Activated B cell treated with CpG ODN at 0.5 μM for 24 hours (primary cell): ENCODE results near the gene C3orf70. TPM values are rescaled to one million over a fixed set of nuclear protein-coding genes. Genes with fewer than 3 reads are reported as not detected.

Source experiments
- ATAC-seq: fragments of 200-7000 bp; cut with Tn5 transposase; one replicate; pipeline ENCODE4 v1.10.0; 2021; ENCODE audit warnings: low read depth, mild to moderate bottlenecking, moderate library complexity
- CTCF ChIA-PET: fragments of 350-600 bp; sonication (Branson Sonifier 250); formaldehyde crosslinking; loops from one replicate; lab custom pipeline; 2021; ENCODE audit warnings: antibody characterized with exemption; lab: Charles Lee
- POLR2A ChIA-PET: fragments of 350-600 bp; sonication (Branson Sonifier 250); formaldehyde crosslinking; loops from one replicate; lab custom pipeline; 2021; ENCODE audit warnings: antibody characterized with exemption; lab: Charles Lee
- DNase-seq: peaks from one replicate; pipeline ENCODE4 v3.0.0; 2022
- H3K27ac Mint-ChIP-seq: one replicate; pipeline ENCODE4 v1.8.0; 2020; ENCODE audit warnings: mixed read lengths
- H3K27me3 Mint-ChIP-seq: one replicate; pipeline ENCODE4 v1.8.0; 2021; ENCODE audit warnings: mixed read lengths
- H3K36me3 Mint-ChIP-seq: one replicate; pipeline ENCODE4 v1.8.0; 2021; ENCODE audit warnings: low read depth, mixed read lengths
- H3K4me1 Mint-ChIP-seq: one replicate; pipeline ENCODE4 v1.8.0; 2021; ENCODE audit warnings: mixed read lengths
- H3K4me3 Mint-ChIP-seq: one replicate; pipeline ENCODE4 v1.8.0; 2020; ENCODE audit warnings: mild to moderate bottlenecking, mixed read lengths
- H3K9me3 Mint-ChIP-seq: one replicate; pipeline ENCODE4 v1.8.0; 2020; ENCODE audit warnings: mixed read lengths
- CTCF ChIP-seq: fragments of 200-600 bp; IDR thresholded peaks from one replicate; pipeline ENCODE4 v1.8.0; 2022; ENCODE audit warnings: antibody characterized with exemption, mild to moderate bottlenecking
- intact Hi-C: fragments of 100-400 bp; cut with micrococcal nuclease; formaldehyde crosslinking; loops from one replicate; pipeline ENCODE4 v1.15.1; 2024
- total RNA-seq: library from RNA; stranded (reverse); gene quantifications from 2 replicates; pipeline ENCODE4 v1.2.3, GENCODE V29; 2022

Gene C3orf70
- total RNA-seq, 1 donor from 2014 or later, result not detected

DNA sequence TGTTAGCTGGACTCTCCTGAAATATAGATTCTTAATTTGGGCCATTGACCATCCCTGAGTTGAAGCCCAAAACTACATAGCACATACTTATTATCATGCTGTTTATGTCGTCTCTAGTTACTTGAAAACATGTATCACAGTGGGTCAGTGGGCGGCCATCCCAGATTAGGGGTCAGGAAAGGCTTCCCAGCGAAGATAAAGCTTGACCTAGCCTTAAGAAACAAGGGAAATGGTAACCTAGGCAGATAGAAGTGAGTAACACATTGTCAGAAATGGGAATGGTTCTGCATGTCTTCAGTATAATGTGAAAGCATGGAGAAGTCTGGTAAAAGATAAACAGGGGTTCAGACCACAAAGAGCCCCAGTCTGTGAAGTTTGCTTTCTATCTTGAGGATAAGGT lies 124.7 kb downstream of the C3orf70 start:
- intact Hi-C loops, result no loop called here
- H3K4me1 Mint-ChIP-seq, result no peaks in the 10 kb centered on the region
- peaks cover 65% of the 10 kb centered on the region for H3K36me3 Mint-ChIP-seq
- H3K27me3 Mint-ChIP-seq, result no peaks in the 10 kb centered on the region
- ChIA-PET CTCF (no interaction called here), POLR2A (no interaction called here)
- TF ChIP-seq CTCF, result no peak
- H3K4me3 Mint-ChIP-seq, result no peak overlapping the region
- H3K27ac Mint-ChIP-seq, result no peak overlapping the region
- no peak for DNase-seq
- ATAC-seq, result no peak
- H3K9me3 Mint-ChIP-seq, result no peaks in the 10 kb centered on the region

Other genes with a start within 250 kb of the C3orf70 start
- gene EHHADH, start 101.0 kb upstream of the C3orf70 start, total RNA-seq, result 1.1 and 1.7 TPM in 2 replicates
- gene MAP3K13, start 210.1 kb upstream of the C3orf70 start, total RNA-seq, result 10.5 and 10.6 TPM in 2 replicates